Activated CD8-positive, alpha-beta T cell treated with anti-CD3 and anti-CD28 coated beads for 36 hours (primary cell): ENCODE measurements around the gene RAB7B. TPM values are rescaled to one million over a fixed set of nuclear protein-coding genes. Genes with fewer than 3 reads are reported as not detected.

Experiments
- ATAC-seq: fragments of 200-7000 bp; cut with Tn5 transposase; one replicate; pipeline ENCODE4 v1.10.0; 2021; ENCODE audit warnings: mild to moderate bottlenecking, moderate library complexity
- CTCF ChIA-PET: fragments of 350-600 bp; sonication (Branson Sonifier 250); formaldehyde crosslinking; loops from one replicate; lab custom pipeline; 2021; ENCODE audit warnings: antibody characterized with exemption; lab: Charles Lee
- POLR2A ChIA-PET: fragments of 350-600 bp; sonication (Branson Sonifier 250); formaldehyde crosslinking; loops from one replicate; lab custom pipeline; 2021; ENCODE audit warnings: antibody characterized with exemption; lab: Charles Lee
- DNase-seq: peaks from one replicate; pipeline ENCODE4 v3.0.0-alpha.2; 2020
- H3K27ac Mint-ChIP-seq: one replicate; pipeline ENCODE4 v1.8.0; 2021; ENCODE audit warnings: mild to moderate bottlenecking, mixed read lengths
- H3K27me3 Mint-ChIP-seq: one replicate; pipeline ENCODE4 v1.8.0; 2021; ENCODE audit warnings: mixed read lengths
- H3K36me3 Mint-ChIP-seq: one replicate; pipeline ENCODE4 v1.8.0; 2021; ENCODE audit warnings: low read depth, mixed read lengths
- H3K4me1 Mint-ChIP-seq: one replicate; pipeline ENCODE4 v1.8.0; 2021; ENCODE audit warnings: low read depth, mixed read lengths
- H3K4me3 Mint-ChIP-seq: one replicate; pipeline ENCODE4 v1.8.0; 2021; ENCODE audit warnings: mild to moderate bottlenecking, moderate library complexity, mixed read lengths
- H3K9me3 Mint-ChIP-seq: one replicate; pipeline ENCODE4 v1.8.0; 2021; ENCODE audit warnings: mixed read lengths
- CTCF ChIP-seq: fragments of 200-600 bp; IDR thresholded peaks from one replicate; pipeline ENCODE4 v1.8.0; 2022; ENCODE audit warnings: antibody characterized with exemption, mild to moderate bottlenecking
- intact Hi-C: fragments of 100-400 bp; cut with micrococcal nuclease; formaldehyde crosslinking; loops from one replicate; pipeline ENCODE4 v1.10.0; 2022
- total RNA-seq, 2 experiments: library from RNA; stranded (reverse); gene quantifications; one replicate each; pipeline ENCODE4 v1.2.3, GENCODE V29; 2021

RAB7B gene
- total RNA-seq, 2 experiments from 2014 or later, result not detected

GRCh38 chr1:205972081-205972480, 31.1 kb downstream of the RAB7B start:
- POLR2A ChIA-PET, result no interaction called here
- H3K27ac Mint-ChIP-seq, result no peak overlapping the region
- intact Hi-C loops, result no loop called here
- CTCF ChIA-PET, result interaction anchor here (1.9 to 2.1 kb wide), 2 partner anchors 13 to 54 kb away, joined by 5 to 10 read pairs; no protein-coding TSS in a partner anchor
- TF ChIP-seq CTCF, result no peak
- DNase-seq, result no peak
- no peak overlapping the region for H3K4me3 Mint-ChIP-seq
- peaks cover 5% of the 10 kb centered on the region for H3K9me3 Mint-ChIP-seq
- no peaks in the 10 kb centered on the region for H3K4me1 Mint-ChIP-seq
- no peaks in the 10 kb centered on the region for H3K27me3 Mint-ChIP-seq
- H3K36me3 Mint-ChIP-seq, result no peaks in the 10 kb centered on the region
- no peak for ATAC-seq

GRCh38 chr1:205971082-205971481, 32.1 kb downstream of the RAB7B start:
- intact Hi-C loops, result no loop called here
- no peaks in the 10 kb centered on the region for H3K4me1 Mint-ChIP-seq
- peaks cover 5% of the 10 kb centered on the region for H3K9me3 Mint-ChIP-seq
- H3K27ac Mint-ChIP-seq, result no peak overlapping the region
- no peak for TF ChIP-seq CTCF
- ATAC-seq, result no peak
- H3K4me3 Mint-ChIP-seq, result no peak overlapping the region
- DNase-seq, result no peak
- ChIA-PET CTCF (interaction anchor here (1.9 to 2.1 kb wide), 2 partner anchors 14 to 53 kb away, joined by 5 to 10 read pairs; no protein-coding TSS in a partner anchor), POLR2A (interaction anchor here (1.3 kb wide), 1 partner anchor 164 kb away, joined by 3 read pairs; no protein-coding TSS in a partner anchor)
- no peaks in the 10 kb centered on the region for H3K36me3 Mint-ChIP-seq
- H3K27me3 Mint-ChIP-seq, result no peaks in the 10 kb centered on the region

- peaks cover 5% of the 10 kb centered on the region for H3K9me3 Mint-ChIP-seq
- TF ChIP-seq CTCF, result no peak
- ChIA-PET CTCF (interaction anchor here (1.0 to 2.1 kb wide), 3 partner anchors 12 to 52 kb away, joined by 3 to 10 read pairs (median 5); no protein-coding TSS in a partner anchor), POLR2A (interaction anchor here (1.3 kb wide), 1 partner anchor 163 kb away, joined by 3 read pairs; no protein-coding TSS in a partner anchor)
- H3K4me3 Mint-ChIP-seq, result no peak overlapping the region
- no peaks in the 10 kb centered on the region for H3K27me3 Mint-ChIP-seq
- DNase-seq (no peak), ATAC-seq (no peak)
- no peaks in the 10 kb centered on the region for H3K4me1 Mint-ChIP-seq
- no peak overlapping the region for H3K27ac Mint-ChIP-seq
- H3K36me3 Mint-ChIP-seq, result no peaks in the 10 kb centered on the region
- intact Hi-C loops, result no loop called here
These were observed 32.7 kb downstream of the RAB7B start for GRCh38 chr1:205970486-205970885.

GRCh38 chr1:205969229-205969628, 34.0 kb downstream of the RAB7B start:
- TF ChIP-seq CTCF, result no peak
- no peaks in the 10 kb centered on the region for H3K4me1 Mint-ChIP-seq
- H3K9me3 Mint-ChIP-seq, result peaks cover 1% of the 10 kb centered on the region
- H3K27ac Mint-ChIP-seq, result no peak overlapping the region
- ChIA-PET CTCF (interaction anchor here (0.6 to 2.4 kb wide), 5 partner anchors 8 to 310 kb away, joined by 3 to 21 read pairs (median 3); no protein-coding TSS in a partner anchor), POLR2A (no interaction called here)
- H3K27me3 Mint-ChIP-seq, result no peaks in the 10 kb centered on the region
- DNase-seq, result no peak
- H3K4me3 Mint-ChIP-seq, result no peak overlapping the region
- intact Hi-C loops, result no loop called here
- no peak for ATAC-seq
- H3K36me3 Mint-ChIP-seq, result no peaks in the 10 kb centered on the region

- H3K27me3 Mint-ChIP-seq, result no peaks in the 10 kb centered on the region
- no peaks in the 10 kb centered on the region for H3K9me3 Mint-ChIP-seq
These were observed 35.5 kb downstream of the RAB7B start for GRCh38 chr1:205967554-205968335.

More at GRCh38 chr1:205967554-205968335, 35.5 kb downstream of the RAB7B start:
- ATAC-seq (no peak), DNase-seq (no peak)
- intact Hi-C loops, result no loop called here
- H3K27ac Mint-ChIP-seq, result no peak overlapping the region
- no peaks in the 10 kb centered on the region for H3K4me1 Mint-ChIP-seq
- ChIA-PET CTCF (interaction anchor here (0.9 to 2.4 kb wide), 2 partner anchors 10 to 140 kb away, joined by 3 to 21 read pairs; no protein-coding TSS in a partner anchor), POLR2A (interaction anchor here (0.9 kb wide), 1 partner anchor 1496 kb away, joined by 3 read pairs; no protein-coding TSS in a partner anchor)
- no peak overlapping the region for H3K4me3 Mint-ChIP-seq
- TF ChIP-seq CTCF, result no peak
- no peaks in the 10 kb centered on the region for H3K36me3 Mint-ChIP-seq
